ENCODE results near the gene AGAP1. TPM values are rescaled to one million over a fixed set of nuclear protein-coding genes. Genes with fewer than 3 reads are reported as not detected.

AGAP1 gene
- total RNA-seq, 1 donor from 2014 or later = 46.3 TPM

GRCh38 chr2:235690082-235690808 is 196.4 kb downstream of the AGAP1 start:
- Mint-ChIP-seq H3K9me3 (no peaks in the 10 kb centered on the region), H3K36me3 (peaks cover under 1% of the 10 kb centered on the region), H3K27ac (peak overlapping the region; percentile 67), H3K27me3 (no peaks in the 10 kb centered on the region), H3K4me3 (no peak overlapping the region), H3K4me1 (ENCODE audit: unreplicated experiment) (peaks cover 27% of the 10 kb centered on the region)
- TF ChIP-seq CTCF (conservative IDR thresholded peaks at IDR 0.05) = no peak
- DNase-seq (ENCODE audit: extremely low spot score, unreplicated experiment) = no peak

GRCh38 chr2:235690809-235691450 is 197.1 kb downstream of the AGAP1 start:
- no peak overlapping the region for H3K27ac Mint-ChIP-seq
- H3K36me3 Mint-ChIP-seq = peaks cover 5% of the 10 kb centered on the region
- no peak for DNase-seq (ENCODE audit: extremely low spot score, unreplicated experiment)
- no peak for TF ChIP-seq CTCF (conservative IDR thresholded peaks at IDR 0.05)
- peaks cover 33% of the 10 kb centered on the region for H3K4me1 Mint-ChIP-seq (ENCODE audit: unreplicated experiment)
- H3K27me3 Mint-ChIP-seq = no peaks in the 10 kb centered on the region
- no peaks in the 10 kb centered on the region for H3K9me3 Mint-ChIP-seq
- no peak overlapping the region for H3K4me3 Mint-ChIP-seq

GRCh38 chr2:235692076-235692475 is 198.2 kb downstream of the AGAP1 start:
- H3K4me3 Mint-ChIP-seq = no peak overlapping the region
- H3K36me3 Mint-ChIP-seq = peaks cover 5% of the 10 kb centered on the region
- no peaks in the 10 kb centered on the region for H3K9me3 Mint-ChIP-seq
- H3K27ac Mint-ChIP-seq = no peak overlapping the region
- no peak for DNase-seq (ENCODE audit: extremely low spot score, unreplicated experiment)
- peaks cover 33% of the 10 kb centered on the region for H3K4me1 Mint-ChIP-seq (ENCODE audit: unreplicated experiment)
- no peak for TF ChIP-seq CTCF (conservative IDR thresholded peaks at IDR 0.05)
- no peaks in the 10 kb centered on the region for H3K27me3 Mint-ChIP-seq

- no peak for DNase-seq (ENCODE audit: extremely low spot score, unreplicated experiment)
- Mint-ChIP-seq H3K27ac (no peak overlapping the region), H3K9me3 (no peaks in the 10 kb centered on the region), H3K36me3 (peaks cover 7% of the 10 kb centered on the region), H3K4me1 (ENCODE audit: unreplicated experiment) (peaks cover 33% of the 10 kb centered on the region), H3K27me3 (no peaks in the 10 kb centered on the region), H3K4me3 (no peak overlapping the region)
- TF ChIP-seq CTCF (conservative IDR thresholded peaks at IDR 0.05) = no peak
These were observed 198.9 kb downstream of the AGAP1 start for GRCh38 chr2:235692671-235693171.

GRCh38 chr2:235693279-235693678 is 199.4 kb downstream of the AGAP1 start:
- no peak overlapping the region for H3K4me3 Mint-ChIP-seq
- peaks cover 9% of the 10 kb centered on the region for H3K36me3 Mint-ChIP-seq
- DNase-seq (ENCODE audit: extremely low spot score, unreplicated experiment) = no peak
- peaks cover 33% of the 10 kb centered on the region for H3K4me1 Mint-ChIP-seq (ENCODE audit: unreplicated experiment)
- H3K9me3 Mint-ChIP-seq = no peaks in the 10 kb centered on the region
- H3K27me3 Mint-ChIP-seq = no peaks in the 10 kb centered on the region
- TF ChIP-seq CTCF (conservative IDR thresholded peaks at IDR 0.05) = no peak
- no peak overlapping the region for H3K27ac Mint-ChIP-seq

All from type B pancreatic cell (in vitro differentiated cells).